Heart left ventricle (tissue), 13 donors: ENCODE data around the gene SH3D19.

ENCODE experiments used
- POLR2A ChIP-seq, 2 donors: fragments of 450-650 bp; IDR thresholded peaks; one replicate each; pipeline ENCODE4 v1.6.1; 2017; ENCODE audit warnings: antibody characterized with exemption in 2 of 2, mild to moderate bottlenecking in 2 of 2, moderate library complexity in 2 of 2
- TF ChIP-seq, protein P1 (sequence below), 12 donors: fragments of 200-600 bp; sonication (generic) in 4 of 12; IDR thresholded peaks; one replicate each; pipeline versions ENCODE4 v1.5.0 to v1.8.0; 2018 to 2022; ENCODE audit warnings: antibody characterized with exemption in 12 of 12, mild to moderate bottlenecking in 5 of 12
- donor health status: ischemic (EF 13 %, LVEDD 7.1; RV severe dilation, severe dysfunction).
- donor health status: DM: no; HTN: yes; CAD: no.
- donor health status: DM: no; HTN: no; CAD: no.
- donor health status: ischemic (EF 25% LVEDD 6.9; RV normal size, moderate dysfunction).
- donor health status: ischemic (EF 25% LVEDD 5.7; RV mildly dilated, moderate dysfunction).
- donor health status: ischemic (EF 35%, LVEDD 5.7; RV mildly dilated, moderate dysfunction).
- donor health status: nonischemic (EF 11% LVEDD 7.7; RV severe dilation, severe dysfunction).
- donor health status: DM: yes; HTN: yes; CAD: no.
- donor health status: PGD.
- donor health status: ischemic (EF 29% LVEDD 5.4; RV normal size, mild dysfunction).
- donor health status: nonischemic (EF 23%, LVEDD 6.1; RV moderate dilation, normal function).

GRCh38 chr4:151215295-151215694 is 110.1 kb downstream of the SH3D19 start:
- TF ChIP-seq, protein P1, sequence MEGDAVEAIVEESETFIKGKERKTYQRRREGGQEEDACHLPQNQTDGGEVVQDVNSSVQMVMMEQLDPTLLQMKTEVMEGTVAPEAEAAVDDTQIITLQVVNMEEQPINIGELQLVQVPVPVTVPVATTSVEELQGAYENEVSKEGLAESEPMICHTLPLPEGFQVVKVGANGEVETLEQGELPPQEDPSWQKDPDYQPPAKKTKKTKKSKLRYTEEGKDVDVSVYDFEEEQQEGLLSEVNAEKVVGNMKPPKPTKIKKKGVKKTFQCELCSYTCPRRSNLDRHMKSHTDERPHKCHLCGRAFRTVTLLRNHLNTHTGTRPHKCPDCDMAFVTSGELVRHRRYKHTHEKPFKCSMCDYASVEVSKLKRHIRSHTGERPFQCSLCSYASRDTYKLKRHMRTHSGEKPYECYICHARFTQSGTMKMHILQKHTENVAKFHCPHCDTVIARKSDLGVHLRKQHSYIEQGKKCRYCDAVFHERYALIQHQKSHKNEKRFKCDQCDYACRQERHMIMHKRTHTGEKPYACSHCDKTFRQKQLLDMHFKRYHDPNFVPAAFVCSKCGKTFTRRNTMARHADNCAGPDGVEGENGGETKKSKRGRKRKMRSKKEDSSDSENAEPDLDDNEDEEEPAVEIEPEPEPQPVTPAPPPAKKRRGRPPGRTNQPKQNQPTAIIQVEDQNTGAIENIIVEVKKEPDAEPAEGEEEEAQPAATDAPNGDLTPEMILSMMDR (IDR thresholded peaks at IDR 0.05): no peak
- no peak for TF ChIP-seq POLR2A (IDR thresholded peaks at IDR 0.05)
